Transverse colon (tissue), 4 donors: ENCODE results near the gene EMP2. TPM values are rescaled to one million over a fixed set of nuclear protein-coding genes. Genes with fewer than 3 reads are reported as not detected.

Source experiments
- DNase-seq: peaks from one replicate; pipeline ENCODE4 v3.0.0-alpha.2; 2019
- H3K27ac ChIP-seq, 4 donors: fragments of 200-600 bp; sonication (generic); 2 replicates each; pipeline ENCODE4 v1.5.1; 2016 to 2018; ENCODE audit warnings: inconsistent platforms in 4 of 4
- H3K27me3 ChIP-seq: fragments of 200-600 bp; sonication (generic); 2 replicates; pipeline ENCODE4 v1.5.1; 2017; ENCODE audit warnings: inconsistent platforms
- H3K36me3 ChIP-seq, 4 donors: fragments of 200-600 bp; sonication (generic); 2 replicates each; pipeline ENCODE4 v1.5.1; 2017 to 2019; ENCODE audit warnings: inconsistent platforms in 4 of 4
- H3K4me1 ChIP-seq, 4 donors: fragments of 200-600 bp; sonication (generic); 2 replicates each; pipeline ENCODE4 v1.5.1; 2017 to 2020; ENCODE audit warnings: inconsistent platforms in 4 of 4
- H3K4me3 ChIP-seq, 4 donors: fragments of 200-600 bp; sonication (generic); 1 replicate in 1 of 4; 2 replicates in 3 of 4; pipeline versions ENCODE4 v1.5.1 to v1.6.1; 2017 to 2019; ENCODE audit warnings: inconsistent platforms in 4 of 4
- H3K9me3 ChIP-seq, 2 donors: fragments of 200-600 bp; sonication (generic); 2 replicates each; pipeline ENCODE4 v1.5.1; 2017 to 2019; ENCODE audit warnings: inconsistent platforms in 2 of 2
- CTCF ChIP-seq, 5 experiments: fragments of 200-600 bp in 3 of 5; fragments of 450-650 bp in 2 of 5; sonication (generic) in 3 of 5; IDR thresholded peaks; 1 replicate in 2 of 5; 2 replicates in 3 of 5; pipeline ENCODE4 v1.5.1; 2016 to 2017; ENCODE audit warnings: antibody characterized with exemption in 5 of 5, inconsistent platforms in 3 of 5, mild to moderate bottlenecking in 2 of 5, moderate library complexity in 1 of 5
- EP300 ChIP-seq: sonication (generic); formaldehyde crosslinking; IDR thresholded peaks from one replicate; pipeline ENCODE4 v1.6.1; 2017; ENCODE audit warnings: antibody characterized with exemption, low read depth
- POLR2A ChIP-seq: fragments of 450-650 bp; IDR thresholded peaks from one replicate; pipeline ENCODE4 v1.6.1; 2016; ENCODE audit warnings: antibody characterized with exemption, mild to moderate bottlenecking, moderate library complexity
- POLR2AphosphoS5 ChIP-seq, 3 donors: sonication (generic); formaldehyde crosslinking; IDR thresholded peaks; one replicate each; pipeline ENCODE4 v1.6.1; 2016; ENCODE audit warnings: antibody characterized with exemption in 3 of 3
- WGBS, 2 donors: methylation state at CpG; one replicate each; pipeline ENCODE4 v1.1.5; 2018; ENCODE audit warnings: low coverage in 1 of 2; 5-methylcytosine and 5-hydroxymethylcytosine counted together
- in situ Hi-C, 4 donors: fragments of 200-750 bp; cut with MboI; loops; one replicate each; pipeline versions ENCODE4 v1.15.0 to v1.15.1; 2017; ENCODE audit warnings: low sequenced_read_pairs in 3 of 4, low pct_ligation_motif_present in 1 of 4, low pct_unique_long_range_greater_than_20kb in 1 of 4
- intact Hi-C: fragments of 100-400 bp; cut with DNase I; formaldehyde crosslinking; loops from one replicate; pipeline ENCODE4 v1.15.1; 2023; ENCODE audit warnings: low total_unique reads
- total RNA-seq, 4 donors: library from RNA; depleted of rRNA; stranded (reverse); fragments of >200 nt; gene quantifications; one replicate each; pipeline ENCODE4 v1.1.0, GENCODE V29; 2016

The EMP2 gene
- total RNA-seq, 4 donors from 2014 or later, result 22.1 to 51.0 (median 40.2) TPM

GRCh38 chr16:10520869-10521578, 59.4 kb downstream of the EMP2 start:
- no peak for DNase-seq
- intact Hi-C loops (loop anchor here (2.0 to 10.0 kb wide), 2 partner anchors 216 to 394 kb away; no protein-coding TSS in a partner anchor), in situ Hi-C loops (loop anchor here in 2 of 4 donors (5.0 to 25.0 kb wide), 2 partner anchors 216 to 391 kb away; no protein-coding TSS in a partner anchor)
- 81 to 92% methylated on average over 4 to 7 of the region's 7 CpGs for WGBS, 2 donors
- Histone ChIP-seq H3K4me3 (no peak overlapping the region), H3K4me1 (no peaks in the 10 kb centered on the region), H3K36me3 (no peaks in the 10 kb centered on the region), H3K9me3 (no peaks in the 10 kb centered on the region), H3K27ac (no peak overlapping the region), H3K27me3 (no peaks in the 10 kb centered on the region)
- TF ChIP-seq POLR2A (no peak), POLR2AphosphoS5 (IDR thresholded peaks at IDR 0.05) (no peak), CTCF (IDR thresholded peaks at IDR 0.05) (no peak), EP300 (no peak)

DNA sequence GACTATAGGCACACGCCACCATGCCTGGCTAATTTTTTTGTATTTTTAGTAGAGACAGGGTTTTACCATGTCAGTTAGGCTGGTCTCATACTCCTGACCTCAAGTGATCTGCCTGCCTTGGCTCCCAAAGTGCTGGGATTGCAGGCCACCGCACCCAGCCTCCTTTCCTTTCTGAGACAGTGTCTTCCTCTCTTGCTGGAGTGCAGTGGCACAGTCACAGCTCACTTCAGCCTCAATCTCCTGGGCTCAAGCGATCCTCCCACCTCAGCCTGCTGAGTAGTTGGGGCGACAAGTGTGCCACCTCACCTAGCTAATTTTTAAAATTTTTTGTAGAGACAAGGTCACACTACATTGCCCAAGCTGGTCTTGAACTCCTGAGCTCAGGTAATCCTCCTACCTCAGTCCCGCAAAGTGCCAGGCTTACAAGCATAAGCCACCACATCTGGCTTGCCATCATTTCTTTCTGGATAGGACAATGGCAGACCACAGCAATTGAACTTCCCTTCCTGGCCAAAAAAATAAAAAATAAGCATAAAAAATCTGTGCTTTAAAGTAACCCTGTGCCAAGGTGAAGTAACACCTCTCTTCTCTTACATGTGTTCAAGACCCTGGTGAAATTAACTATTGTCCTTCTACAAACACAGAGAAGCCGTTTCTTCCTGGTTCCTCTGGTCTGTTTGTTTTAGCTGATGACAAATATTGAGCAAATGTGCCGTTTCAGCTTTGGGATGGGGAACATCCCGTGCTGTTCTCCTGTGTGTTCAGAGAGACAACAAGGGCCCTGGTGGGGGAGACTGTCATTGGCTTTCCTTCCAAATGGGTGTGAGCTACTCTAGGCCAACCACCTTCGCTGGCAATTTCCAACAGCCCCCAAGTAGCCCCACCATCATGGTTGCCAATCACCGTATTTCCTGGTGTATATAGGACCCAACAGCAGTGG, 60.2 kb downstream of the EMP2 start:
- Histone ChIP-seq H3K36me3 (no peaks in the 10 kb centered on the region), H3K9me3 (no peaks in the 10 kb centered on the region), H3K4me1 (peaks cover 0 to 1% (median under 1%) of the 10 kb centered on the region in 4 donors), H3K27me3 (no peaks in the 10 kb centered on the region), H3K27ac (no peak overlapping the region), H3K4me3 (no peak overlapping the region)
- intact Hi-C loops, result loop anchor here (2.0 to 10.0 kb wide), 2 partner anchors 217 to 395 kb away; no protein-coding TSS in a partner anchor
- no peak for DNase-seq
- TF ChIP-seq POLR2A, result no peak
- no peak for TF ChIP-seq EP300
- no peak for TF ChIP-seq POLR2AphosphoS5 (IDR thresholded peaks at IDR 0.05)
- no peak for TF ChIP-seq CTCF (IDR thresholded peaks at IDR 0.05)
- in situ Hi-C loops, result loop anchor here (5.0 to 25.0 kb wide), 6 partner anchors 212 to 395 kb away; no protein-coding TSS in a partner anchor
- 74 to 80% methylated on average over 7 to 10 of the region's 10 CpGs for WGBS, 2 donors

DNA sequence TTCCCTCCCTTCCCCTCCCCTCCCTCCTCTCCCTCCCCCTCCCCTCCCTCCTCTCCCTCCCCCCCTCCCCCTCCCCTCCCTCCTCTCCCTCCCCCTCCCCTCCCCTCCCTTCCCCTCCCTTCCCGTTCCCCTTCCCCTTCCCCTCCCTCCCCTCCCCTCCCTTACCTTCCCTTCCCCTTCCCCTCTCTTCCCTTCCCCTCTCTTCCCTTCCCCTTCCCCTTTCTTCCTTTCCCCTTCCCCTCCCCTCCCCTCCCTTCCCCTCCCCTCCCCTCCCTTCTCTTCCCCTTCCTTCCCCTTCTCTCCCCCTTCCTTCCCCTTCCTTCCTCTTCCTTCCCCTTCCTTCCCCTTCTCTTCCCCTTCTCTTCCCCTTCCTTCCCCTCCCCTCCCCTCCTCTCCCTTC, 61.1 kb downstream of the EMP2 start:
- no peaks in the 10 kb centered on the region for H3K9me3 ChIP-seq
- H3K27me3 ChIP-seq, result no peaks in the 10 kb centered on the region
- no peak overlapping the region for H3K4me3 ChIP-seq
- DNase-seq, result no peak
- H3K36me3 ChIP-seq, result no peaks in the 10 kb centered on the region
- TF ChIP-seq CTCF (IDR thresholded peaks at IDR 0.05), result no peak
- in situ Hi-C loops, result loop anchor here in 3 of 4 donors (5.0 to 25.0 kb wide), 6 partner anchors 213 to 396 kb away; no protein-coding TSS in a partner anchor
- 20% methylated on average over 1 of the region's 1 CpG; no CpG with 5 or more reads in 1 of the 2 donors for WGBS, 2 donors
- intact Hi-C loops, result no loop called here
- peaks cover 0 to 10% (median 4%) of the 10 kb centered on the region in 4 donors for H3K4me1 ChIP-seq
- H3K27ac ChIP-seq, result no peak overlapping the region
